H1 (cell line): ENCODE data around the gene CCDC18. TPM values are rescaled to one million over a fixed set of nuclear protein-coding genes. Genes with fewer than 3 reads are reported as not detected.

Experiments
- CTCF ChIA-PET: fragments of 300-600 bp; sonication (Branson Sonifier 250); formaldehyde crosslinking; loops from one replicate; lab custom pipeline; 2021; ENCODE audit not compliant: partially characterized antibody; lab: Charles Lee
- POLR2A ChIA-PET: fragments of 300-600 bp; sonication (Branson Sonifier 250); formaldehyde crosslinking; loops from one replicate; lab custom pipeline; 2021; ENCODE audit warnings: inconsistent platforms; ENCODE audit not compliant: partially characterized antibody; lab: Charles Lee
- DNase-seq, 2 experiments: peaks; one replicate each; pipeline versions ENCODE4 v3.0.0 to v3.0.0-alpha.2; 2010 to 2022; ENCODE audit warnings: low spot score in 2 of 2, low read depth in 1 of 2, mixed read lengths in 1 of 2
- FAIRE-seq: peaks from 2 replicates; lab custom pipeline; 2011; peaks lifted over from hg19 to GRCh38; lab: Jason Lieb, UNC
- H2AFZ ChIP-seq: 2 replicates; pipeline ENCODE4 v1.8.1; 2012; ENCODE audit warnings: low read length, inconsistent platforms
- H2AK5ac ChIP-seq: 2 replicates; pipeline ENCODE4 v1.6.1; 2013; ENCODE audit warnings: low read depth, low read length
- H2BK120ac ChIP-seq: replicated peaks from 2 replicates; pipeline ENCODE3; 2013; ENCODE audit warnings: low read depth, low read length, inconsistent platforms
- H2BK12ac ChIP-seq: 2 replicates; pipeline ENCODE4 v1.6.1; 2013; ENCODE audit warnings: low read depth, low read length
- H2BK15ac ChIP-seq: 2 replicates; pipeline ENCODE4 v1.6.1; 2013; ENCODE audit warnings: low read length
- H2BK20ac ChIP-seq: 2 replicates; pipeline ENCODE4 v1.6.1; 2013; ENCODE audit warnings: low read length
- H2BK5ac ChIP-seq: 2 replicates; pipeline ENCODE4 v1.6.1; 2013; ENCODE audit warnings: low read depth, low read length
- H3K14ac ChIP-seq: 2 replicates; pipeline ENCODE4 v1.6.1; 2013; ENCODE audit warnings: inconsistent platforms; ENCODE audit not compliant: insufficient read length
- H3K18ac ChIP-seq: 2 replicates; pipeline ENCODE4 v1.6.1; 2013; ENCODE audit warnings: low read length; ENCODE audit errors: extremely low read depth
- H3K23ac ChIP-seq: 2 replicates; pipeline ENCODE4 v1.6.1; 2013; ENCODE audit warnings: inconsistent platforms; ENCODE audit not compliant: insufficient read length
- H3K23me2 ChIP-seq: 2 replicates; pipeline ENCODE4 v1.6.1; 2013; ENCODE audit warnings: low read depth, low read length
- H3K27ac ChIP-seq: 2 replicates; pipeline ENCODE4 v1.6.1; 2011; ENCODE audit warnings: low read depth, low read length, inconsistent platforms
- H3K27me3 ChIP-seq, 4 experiments: replicated peaks in 1 of 4; 1 replicate in 1 of 4; 2 replicates in 3 of 4; pipeline versions ENCODE4 v1.6.1 to v1.8.1; 2011 to 2013; ENCODE audit warnings: low read length in 3 of 4, mild to moderate bottlenecking in 3 of 4, inconsistent platforms in 2 of 4, mixed read lengths in 2 of 4, moderate library complexity in 1 of 4; ENCODE audit not compliant: control insufficient read depth in 3 of 4, insufficient read depth in 3 of 4; ENCODE audit errors: extremely low read depth in 1 of 4
- H3K36me3 ChIP-seq, 4 experiments: 2 replicates each; pipeline versions ENCODE4 v1.6.1 to v1.8.1; 2011 to 2013; ENCODE audit warnings: mild to moderate bottlenecking in 4 of 4, low read length in 3 of 4, moderate library complexity in 2 of 4, control low read depth in 1 of 4, inconsistent platforms in 1 of 4; ENCODE audit not compliant: insufficient read depth in 4 of 4, control insufficient read depth in 2 of 4
- H3K4ac ChIP-seq: replicated peaks from 2 replicates; pipeline ENCODE3; 2013; ENCODE audit warnings: low read length, low read depth, mixed read lengths, inconsistent platforms; ENCODE audit not compliant: insufficient read length
- H3K4me1 ChIP-seq, 4 experiments: replicated peaks in 1 of 4; 1 replicate in 1 of 4; 2 replicates in 3 of 4; pipeline versions ENCODE4 v1.6.1 to v1.8.1; 2011 to 2013; ENCODE audit warnings: low read length in 3 of 4, inconsistent platforms in 2 of 4, mixed read lengths in 1 of 4; ENCODE audit not compliant: insufficient read depth in 4 of 4, control insufficient read depth in 3 of 4
- H3K4me2 ChIP-seq, 2 experiments: 2 replicates each; pipeline versions ENCODE4 v1.6.1 to v1.8.1; 2011 to 2013; ENCODE audit warnings: low read depth in 2 of 2, low read length in 2 of 2, control low read depth in 1 of 2, inconsistent platforms in 1 of 2, mild to moderate bottlenecking in 1 of 2; ENCODE audit not compliant: insufficient read depth in 1 of 2
- H3K4me3 ChIP-seq, 4 experiments: fragments of 200-600, 300-600 bp in 1 of 4; sonication (generic), shearing (Covaris generic), sonication (Bioruptor Twin) in 1 of 4; 2 replicates each; pipeline versions ENCODE4 v1.5.1 to v1.8.1; 2011 to 2016; ENCODE audit warnings: low read length in 4 of 4, low read depth in 3 of 4, control low read depth in 2 of 4, inconsistent platforms in 2 of 4, mild to moderate bottlenecking in 2 of 4, mixed read lengths in 1 of 4, moderate library complexity in 1 of 4; ENCODE audit not compliant: insufficient read depth in 2 of 4; ENCODE audit errors: extremely low read depth in 1 of 4
- H3K56ac ChIP-seq: replicated peaks from 2 replicates; pipeline ENCODE3; 2013; ENCODE audit warnings: low read depth, mild to moderate bottlenecking, mixed read lengths, low read length, inconsistent platforms; ENCODE audit not compliant: insufficient read length
- H3K79me1 ChIP-seq: 2 replicates; pipeline ENCODE4 v1.6.1; 2013; ENCODE audit warnings: low read depth, low read length, control low read depth
- H3K79me2 ChIP-seq, 2 experiments: 2 replicates each; pipeline versions ENCODE4 v1.6.1 to v1.8.1; 2012 to 2013; ENCODE audit warnings: low read length in 2 of 2, mild to moderate bottlenecking in 2 of 2, inconsistent platforms in 1 of 2; ENCODE audit not compliant: insufficient read depth in 2 of 2, control insufficient read depth in 1 of 2
- H3K9ac ChIP-seq, 4 experiments: replicated peaks in 1 of 4; 1 replicate in 1 of 4; 2 replicates in 3 of 4; pipeline versions ENCODE4 v1.6.1 to v1.8.1; 2011 to 2013; ENCODE audit warnings: low read depth in 3 of 4, low read length in 3 of 4, control low read depth in 2 of 4, mild to moderate bottlenecking in 2 of 4, moderate library complexity in 2 of 4, inconsistent platforms in 1 of 4; ENCODE audit errors: extremely low read depth in 1 of 4
- H3K9me3 ChIP-seq, 2 experiments: 2 replicates each; pipeline versions ENCODE4 v1.6.1 to v1.8.1; 2012 to 2013; ENCODE audit warnings: mild to moderate bottlenecking in 2 of 2, moderate library complexity in 2 of 2, control low read depth in 1 of 2, inconsistent platforms in 1 of 2, low read depth in 1 of 2, low read length in 1 of 2, mixed read lengths in 1 of 2; ENCODE audit not compliant: insufficient read depth in 2 of 2
- H4K20me1 ChIP-seq, 2 experiments: replicated peaks in 1 of 2; 2 replicates each; pipeline versions ENCODE3 to v1.8.1; 2011 to 2013; ENCODE audit warnings: inconsistent platforms in 2 of 2, low read length in 2 of 2, mild to moderate bottlenecking in 1 of 2; ENCODE audit not compliant: insufficient read depth in 2 of 2, control insufficient read depth in 1 of 2
- H4K5ac ChIP-seq: 2 replicates; pipeline ENCODE4 v1.6.1; 2013; ENCODE audit warnings: low read length, low read depth, mixed read lengths, inconsistent platforms; ENCODE audit not compliant: insufficient read length
- H4K8ac ChIP-seq: 2 replicates; pipeline ENCODE4 v1.8.0; 2013; ENCODE audit warnings: mild to moderate bottlenecking, moderate library complexity, low read length, inconsistent platforms; ENCODE audit not compliant: insufficient read depth; ENCODE audit errors: extremely low read depth
- H4K91ac ChIP-seq: replicated peaks from 2 replicates; pipeline ENCODE3; 2013; ENCODE audit warnings: low read length, mixed read lengths, inconsistent platforms; ENCODE audit not compliant: insufficient read length
- polyA plus RNA-seq, 7 experiments: library from polyadenylated mRNA; depleted of rRNA in 3 of 7; stranded (reverse) in 5 of 7; unstranded in 2 of 7; fragments of >200 nt in 5 of 7; fragments of 200-250 nt in 2 of 7; gene quantifications; 1 replicate in 5 of 7; 2 replicates in 1 of 7; 4 replicates in 1 of 7; pipeline versions ENCODE4 v1.2.1 to v1.2.3, GENCODE V29; 2011 to 2013; ENCODE audit warnings: missing spikeins in 2 of 7, mixed read lengths in 2 of 7
- total RNA-seq: library from RNA; stranded (reverse); fragmentation: NEBNext Ultra II Directional; extraction: Animal tissue kit (Norgen Biotek cat#: 25700); gene quantifications from 2 replicates; pipeline ENCODE4 v1.2.1, GENCODE V29; 2021
- TF ChIP-seq, protein P1 (sequence below): fragments of 300-600 bp; sonication (generic); IDR thresholded peaks from 2 replicates; pipeline ENCODE4 v1.7.1; 2012; ENCODE audit warnings: low read length, moderate library complexity, mild to moderate bottlenecking, inconsistent platforms; ENCODE audit not compliant: insufficient replicate concordance

The CCDC18 gene
- total and polyA plus RNA-seq, 2 of the 8 experiments (the other 6 are each of a cell fraction or from before 2014, with no cell fraction given): 3.0 to 21.2 TPM

DNA sequence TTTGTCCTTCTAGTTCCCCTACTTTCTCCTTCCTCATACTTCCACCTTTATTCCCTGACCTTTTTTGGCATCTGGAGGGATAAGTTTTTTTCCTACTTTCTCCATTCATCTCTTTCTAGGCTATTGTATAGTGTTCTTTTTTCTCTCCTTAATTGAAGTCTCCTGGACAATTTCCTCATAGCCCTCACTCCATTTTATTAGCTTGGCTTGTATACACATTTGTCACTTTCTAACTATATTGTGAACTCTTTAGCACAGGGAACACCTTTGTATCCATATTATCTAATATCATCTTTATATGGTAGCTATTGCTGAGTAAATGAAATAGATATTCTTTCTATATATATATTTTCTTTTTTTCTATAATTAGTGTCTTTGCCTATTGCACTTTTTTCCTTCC, 47.9 kb upstream of the CCDC18 start:
- H3K4me2 ChIP-seq: no peak overlapping the region
- DNase-seq (no peak), FAIRE-seq (no peak)
- no peak overlapping the region for H4K5ac ChIP-seq
- no peak overlapping the region for H3K4ac ChIP-seq
- no peak overlapping the region for H3K56ac ChIP-seq
- peaks cover 14 to 82% (median 39%) of the 10 kb centered on the region in 4 experiments for H3K36me3 ChIP-seq
- H2BK120ac ChIP-seq: no peak overlapping the region
- H2AFZ ChIP-seq: no peak overlapping the region
- CTCF ChIA-PET: no interaction called here
- H2BK12ac ChIP-seq: no peak overlapping the region
- H2BK15ac ChIP-seq: no peak overlapping the region
- no peak overlapping the region for H3K9ac ChIP-seq
- POLR2A ChIA-PET: interaction anchor here (1.1 to 1.2 kb wide), 2 partner anchors 11 to 18 kb away, joined by 3 read pairs; no protein-coding TSS in a partner anchor
- H3K4me3 ChIP-seq: no peak overlapping the region
- no peaks in the 10 kb centered on the region; the same call in 1 of the 2 replicates for H3K79me1 ChIP-seq
- H3K27ac ChIP-seq: no peak overlapping the region
- H4K20me1 ChIP-seq: peaks cover 1% of the 10 kb centered on the region in 2 experiments
- no peak overlapping the region for H3K14ac ChIP-seq
- H3K23me2 ChIP-seq: no peaks in the 10 kb centered on the region; the same call in 1 of the 2 replicates
- no peak overlapping the region for H3K18ac ChIP-seq
- H3K23ac ChIP-seq: no peak overlapping the region
- H4K91ac ChIP-seq: no peak overlapping the region
- H3K27me3 ChIP-seq: no peaks in the 10 kb centered on the region
- no peak overlapping the region for H4K8ac ChIP-seq
- peaks cover 0 to 4% of the 10 kb centered on the region in 2 experiments; a peak in 1 of 4 replicates for H3K79me2 ChIP-seq
- H3K4me1 ChIP-seq: no peaks in the 10 kb centered on the region
- no peaks in the 10 kb centered on the region for H3K9me3 ChIP-seq
- H2AK5ac ChIP-seq: no peak overlapping the region
- H2BK5ac ChIP-seq: no peak overlapping the region
- H2BK20ac ChIP-seq: no peak overlapping the region
- TF ChIP-seq, protein P1, sequence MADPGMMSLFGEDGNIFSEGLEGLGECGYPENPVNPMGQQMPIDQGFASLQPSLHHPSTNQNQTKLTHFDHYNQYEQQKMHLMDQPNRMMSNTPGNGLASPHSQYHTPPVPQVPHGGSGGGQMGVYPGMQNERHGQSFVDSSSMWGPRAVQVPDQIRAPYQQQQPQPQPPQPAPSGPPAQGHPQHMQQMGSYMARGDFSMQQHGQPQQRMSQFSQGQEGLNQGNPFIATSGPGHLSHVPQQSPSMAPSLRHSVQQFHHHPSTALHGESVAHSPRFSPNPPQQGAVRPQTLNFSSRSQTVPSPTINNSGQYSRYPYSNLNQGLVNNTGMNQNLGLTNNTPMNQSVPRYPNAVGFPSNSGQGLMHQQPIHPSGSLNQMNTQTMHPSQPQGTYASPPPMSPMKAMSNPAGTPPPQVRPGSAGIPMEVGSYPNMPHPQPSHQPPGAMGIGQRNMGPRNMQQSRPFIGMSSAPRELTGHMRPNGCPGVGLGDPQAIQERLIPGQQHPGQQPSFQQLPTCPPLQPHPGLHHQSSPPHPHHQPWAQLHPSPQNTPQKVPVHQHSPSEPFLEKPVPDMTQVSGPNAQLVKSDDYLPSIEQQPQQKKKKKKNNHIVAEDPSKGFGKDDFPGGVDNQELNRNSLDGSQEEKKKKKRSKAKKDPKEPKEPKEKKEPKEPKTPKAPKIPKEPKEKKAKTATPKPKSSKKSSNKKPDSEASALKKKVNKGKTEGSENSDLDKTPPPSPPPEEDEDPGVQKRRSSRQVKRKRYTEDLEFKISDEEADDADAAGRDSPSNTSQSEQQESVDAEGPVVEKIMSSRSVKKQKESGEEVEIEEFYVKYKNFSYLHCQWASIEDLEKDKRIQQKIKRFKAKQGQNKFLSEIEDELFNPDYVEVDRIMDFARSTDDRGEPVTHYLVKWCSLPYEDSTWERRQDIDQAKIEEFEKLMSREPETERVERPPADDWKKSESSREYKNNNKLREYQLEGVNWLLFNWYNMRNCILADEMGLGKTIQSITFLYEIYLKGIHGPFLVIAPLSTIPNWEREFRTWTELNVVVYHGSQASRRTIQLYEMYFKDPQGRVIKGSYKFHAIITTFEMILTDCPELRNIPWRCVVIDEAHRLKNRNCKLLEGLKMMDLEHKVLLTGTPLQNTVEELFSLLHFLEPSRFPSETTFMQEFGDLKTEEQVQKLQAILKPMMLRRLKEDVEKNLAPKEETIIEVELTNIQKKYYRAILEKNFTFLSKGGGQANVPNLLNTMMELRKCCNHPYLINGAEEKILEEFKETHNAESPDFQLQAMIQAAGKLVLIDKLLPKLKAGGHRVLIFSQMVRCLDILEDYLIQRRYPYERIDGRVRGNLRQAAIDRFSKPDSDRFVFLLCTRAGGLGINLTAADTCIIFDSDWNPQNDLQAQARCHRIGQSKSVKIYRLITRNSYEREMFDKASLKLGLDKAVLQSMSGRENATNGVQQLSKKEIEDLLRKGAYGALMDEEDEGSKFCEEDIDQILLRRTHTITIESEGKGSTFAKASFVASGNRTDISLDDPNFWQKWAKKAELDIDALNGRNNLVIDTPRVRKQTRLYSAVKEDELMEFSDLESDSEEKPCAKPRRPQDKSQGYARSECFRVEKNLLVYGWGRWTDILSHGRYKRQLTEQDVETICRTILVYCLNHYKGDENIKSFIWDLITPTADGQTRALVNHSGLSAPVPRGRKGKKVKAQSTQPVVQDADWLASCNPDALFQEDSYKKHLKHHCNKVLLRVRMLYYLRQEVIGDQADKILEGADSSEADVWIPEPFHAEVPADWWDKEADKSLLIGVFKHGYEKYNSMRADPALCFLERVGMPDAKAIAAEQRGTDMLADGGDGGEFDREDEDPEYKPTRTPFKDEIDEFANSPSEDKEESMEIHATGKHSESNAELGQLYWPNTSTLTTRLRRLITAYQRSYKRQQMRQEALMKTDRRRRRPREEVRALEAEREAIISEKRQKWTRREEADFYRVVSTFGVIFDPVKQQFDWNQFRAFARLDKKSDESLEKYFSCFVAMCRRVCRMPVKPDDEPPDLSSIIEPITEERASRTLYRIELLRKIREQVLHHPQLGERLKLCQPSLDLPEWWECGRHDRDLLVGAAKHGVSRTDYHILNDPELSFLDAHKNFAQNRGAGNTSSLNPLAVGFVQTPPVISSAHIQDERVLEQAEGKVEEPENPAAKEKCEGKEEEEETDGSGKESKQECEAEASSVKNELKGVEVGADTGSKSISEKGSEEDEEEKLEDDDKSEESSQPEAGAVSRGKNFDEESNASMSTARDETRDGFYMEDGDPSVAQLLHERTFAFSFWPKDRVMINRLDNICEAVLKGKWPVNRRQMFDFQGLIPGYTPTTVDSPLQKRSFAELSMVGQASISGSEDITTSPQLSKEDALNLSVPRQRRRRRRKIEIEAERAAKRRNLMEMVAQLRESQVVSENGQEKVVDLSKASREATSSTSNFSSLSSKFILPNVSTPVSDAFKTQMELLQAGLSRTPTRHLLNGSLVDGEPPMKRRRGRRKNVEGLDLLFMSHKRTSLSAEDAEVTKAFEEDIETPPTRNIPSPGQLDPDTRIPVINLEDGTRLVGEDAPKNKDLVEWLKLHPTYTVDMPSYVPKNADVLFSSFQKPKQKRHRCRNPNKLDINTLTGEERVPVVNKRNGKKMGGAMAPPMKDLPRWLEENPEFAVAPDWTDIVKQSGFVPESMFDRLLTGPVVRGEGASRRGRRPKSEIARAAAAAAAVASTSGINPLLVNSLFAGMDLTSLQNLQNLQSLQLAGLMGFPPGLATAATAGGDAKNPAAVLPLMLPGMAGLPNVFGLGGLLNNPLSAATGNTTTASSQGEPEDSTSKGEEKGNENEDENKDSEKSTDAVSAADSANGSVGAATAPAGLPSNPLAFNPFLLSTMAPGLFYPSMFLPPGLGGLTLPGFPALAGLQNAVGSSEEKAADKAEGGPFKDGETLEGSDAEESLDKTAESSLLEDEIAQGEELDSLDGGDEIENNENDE: no peak
